Esophagus squamous epithelium (tissue), 4 donors: ENCODE results near the gene TM9SF4.

Experiments
- POLR2A ChIP-seq, 4 donors: fragments of 450-650 bp; IDR thresholded peaks; one replicate each; pipeline ENCODE4 v1.6.1; 2017; ENCODE audit warnings: antibody characterized with exemption in 4 of 4, mild to moderate bottlenecking in 4 of 4, moderate library complexity in 3 of 4
- TF ChIP-seq, protein P1 (sequence below), 6 experiments: fragments of 450-650 bp in 4 of 6; fragments of 200-600 bp in 2 of 6; sonication (generic) in 2 of 6; IDR thresholded peaks; one replicate each; pipeline ENCODE4 v1.5.1; 2016 to 2019; ENCODE audit warnings: antibody characterized with exemption in 6 of 6, mild to moderate bottlenecking in 4 of 6, moderate library complexity in 4 of 6

DNA sequence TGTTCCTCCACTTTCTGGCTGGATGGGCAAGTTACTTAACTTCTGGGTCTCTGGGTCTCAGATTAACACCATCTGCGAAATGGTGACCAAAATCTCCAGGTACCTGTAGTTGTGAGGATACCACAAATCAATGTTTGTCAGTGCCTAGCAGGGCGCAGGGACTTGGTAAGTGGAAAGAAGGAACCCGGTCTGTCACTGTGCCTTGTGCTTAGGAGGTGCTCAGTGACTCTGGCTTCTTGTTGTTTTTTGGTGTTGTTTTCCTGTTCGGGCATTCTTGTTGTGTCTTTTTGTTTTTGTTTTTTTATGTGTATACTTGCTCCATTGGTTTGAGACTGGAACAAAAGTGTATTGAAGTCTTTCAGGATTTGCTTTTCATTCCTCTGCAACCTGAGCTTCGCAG, 17.8 kb downstream of the TM9SF4 start:
- TF ChIP-seq, protein P1, sequence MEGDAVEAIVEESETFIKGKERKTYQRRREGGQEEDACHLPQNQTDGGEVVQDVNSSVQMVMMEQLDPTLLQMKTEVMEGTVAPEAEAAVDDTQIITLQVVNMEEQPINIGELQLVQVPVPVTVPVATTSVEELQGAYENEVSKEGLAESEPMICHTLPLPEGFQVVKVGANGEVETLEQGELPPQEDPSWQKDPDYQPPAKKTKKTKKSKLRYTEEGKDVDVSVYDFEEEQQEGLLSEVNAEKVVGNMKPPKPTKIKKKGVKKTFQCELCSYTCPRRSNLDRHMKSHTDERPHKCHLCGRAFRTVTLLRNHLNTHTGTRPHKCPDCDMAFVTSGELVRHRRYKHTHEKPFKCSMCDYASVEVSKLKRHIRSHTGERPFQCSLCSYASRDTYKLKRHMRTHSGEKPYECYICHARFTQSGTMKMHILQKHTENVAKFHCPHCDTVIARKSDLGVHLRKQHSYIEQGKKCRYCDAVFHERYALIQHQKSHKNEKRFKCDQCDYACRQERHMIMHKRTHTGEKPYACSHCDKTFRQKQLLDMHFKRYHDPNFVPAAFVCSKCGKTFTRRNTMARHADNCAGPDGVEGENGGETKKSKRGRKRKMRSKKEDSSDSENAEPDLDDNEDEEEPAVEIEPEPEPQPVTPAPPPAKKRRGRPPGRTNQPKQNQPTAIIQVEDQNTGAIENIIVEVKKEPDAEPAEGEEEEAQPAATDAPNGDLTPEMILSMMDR (IDR thresholded peaks at IDR 0.05) = no peak
- no peak for TF ChIP-seq POLR2A (IDR thresholded peaks at IDR 0.05)
